GM12878 (cell line): ENCODE results near the gene JRKL. TPM values are rescaled to one million over a fixed set of nuclear protein-coding genes. Genes with fewer than 3 reads are reported as not detected.

Experiments
- CBX3 ChIP-seq: fragments of 200-600 bp; sonication (generic); IDR thresholded peaks from 2 replicates; pipeline ENCODE4 v1.6.1; 2016; ENCODE audit warnings: low read depth, borderline replicate concordance
- CHD4 ChIP-seq: fragments of 200-600 bp; sonication (generic); IDR thresholded peaks from 2 replicates; pipeline ENCODE4 v1.6.1; 2016; ENCODE audit warnings: mild to moderate bottlenecking
- CREM ChIP-seq: IDR thresholded peaks from 2 replicates; pipeline ENCODE4 v1.6.1; 2014; ENCODE audit warnings: antibody characterized with exemption, low read depth
- IKZF2 ChIP-seq, 2 experiments: fragments of 450-650 bp; IDR thresholded peaks; 2 replicates each; pipeline ENCODE4 v1.6.1; 2017; ENCODE audit warnings: mild to moderate bottlenecking in 2 of 2, moderate library complexity in 2 of 2
- JUND ChIP-seq: IDR thresholded peaks from 2 replicates; pipeline ENCODE4 v1.6.1; 2012; ENCODE audit warnings: low read depth, mild to moderate bottlenecking, low read length, improper control_type of control experiment, moderate library complexity
- MLLT1 ChIP-seq: fragments of 450-650 bp; IDR thresholded peaks from 2 replicates; pipeline ENCODE4 v1.6.1; 2016; ENCODE audit warnings: mild to moderate bottlenecking
- MXI1 ChIP-seq: fragments of 150-350 bp; IDR thresholded peaks from 2 replicates; pipeline ENCODE4 v1.6.1; 2011; ENCODE audit warnings: low read depth, mild to moderate bottlenecking, inconsistent platforms, low read length, improper control_type of control experiment
- NBN ChIP-seq: fragments of 450-650 bp; IDR thresholded peaks from 2 replicates; pipeline ENCODE4 v1.6.1; 2016
- NFXL1 ChIP-seq: fragments of 450-650 bp; IDR thresholded peaks from 2 replicates; pipeline ENCODE4 v1.6.1; 2017; ENCODE audit warnings: antibody characterized with exemption, mild to moderate bottlenecking, borderline replicate concordance
- PAX5 ChIP-seq: IDR thresholded peaks from 2 replicates; pipeline ENCODE4 v1.6.1; 2011; ENCODE audit warnings: low read depth, low read length, borderline replicate concordance
- PAX8 ChIP-seq: fragments of 450-650 bp; IDR thresholded peaks from 2 replicates; pipeline ENCODE4 v1.6.1; 2017; ENCODE audit warnings: mild to moderate bottlenecking, moderate library complexity
- POU2F2 ChIP-seq: IDR thresholded peaks from 3 replicates; pipeline ENCODE4 v1.6.1; 2011; ENCODE audit warnings: low read depth, mild to moderate bottlenecking, low read length, borderline replicate concordance
- RAD51 ChIP-seq: fragments of 450-650 bp; IDR thresholded peaks from 2 replicates; pipeline ENCODE4 v1.6.1; 2016; ENCODE audit warnings: moderate library complexity, mild to moderate bottlenecking, inconsistent platforms
- RFX5 ChIP-seq: IDR thresholded peaks from 2 replicates; pipeline ENCODE4 v1.6.1; 2011; ENCODE audit warnings: low read depth, low read length, improper control_type of control experiment
- SIX5 ChIP-seq: IDR thresholded peaks from 2 replicates; pipeline ENCODE4 v1.6.1; 2011; ENCODE audit warnings: mild to moderate bottlenecking, low read depth, low read length, moderate library complexity; ENCODE audit not compliant: severe bottlenecking
- SMC3 ChIP-seq: IDR thresholded peaks from 2 replicates; pipeline ENCODE4 v1.6.1; 2011; ENCODE audit warnings: low read length, improper control_type of control experiment, borderline replicate concordance
- SPI1 ChIP-seq: IDR thresholded peaks from 2 replicates; pipeline ENCODE4 v1.6.1; 2011; ENCODE audit warnings: low read depth, mild to moderate bottlenecking, low read length, moderate library complexity, borderline replicate concordance; ENCODE audit not compliant: insufficient read depth
- TCF7 ChIP-seq: IDR thresholded peaks from 2 replicates; pipeline ENCODE4 v1.6.1; 2014; ENCODE audit warnings: antibody characterized with exemption, borderline replicate concordance
- USF1 ChIP-seq: IDR thresholded peaks from 2 replicates; pipeline ENCODE4 v1.6.1; 2011; ENCODE audit warnings: borderline replicate concordance, low read depth, mild to moderate bottlenecking, moderate library complexity, mixed read lengths, low read length; ENCODE audit not compliant: insufficient read depth; ENCODE audit errors: extremely low read length
- YBX1 ChIP-seq: fragments of 450-650 bp; IDR thresholded peaks from 2 replicates; pipeline ENCODE4 v1.6.1; 2016; ENCODE audit warnings: antibody characterized with exemption
- ZNF24 ChIP-seq: fragments of 450-650 bp; IDR thresholded peaks from 2 replicates; pipeline ENCODE4 v1.6.1; 2017; ENCODE audit warnings: antibody characterized with exemption, mild to moderate bottlenecking
- ZNF274 ChIP-seq: IDR thresholded peaks from one replicate; pipeline ENCODE4 v1.8.0; 2011; ENCODE audit not compliant: insufficient read length, insufficient read depth
- polyA plus RNA-seq, 11 experiments: library from polyadenylated mRNA; depleted of rRNA in 4 of 11; unstranded in 6 of 11; stranded (reverse) in 5 of 11; fragments of >200 nt; fragmentation: Nextera tagmentation in 4 of 11; fragmentation: Illumina TruSeq in 1 of 11; extraction: Ambion mirVana in 4 of 11; extraction: Trizol in 1 of 11; gene quantifications; 1 replicate in 1 of 11; 2 replicates in 10 of 11; pipeline versions ENCODE4 v1.2.1 to v1.2.3, GENCODE V29; 2011 to 2016; ENCODE audit warnings: inconsistent platforms in 2 of 11, missing spikeins in 2 of 11, low read depth in 1 of 11
- total RNA-seq, 4 experiments: library from RNA; depleted of rRNA in 3 of 4; stranded (reverse); fragments of >200 nt in 3 of 4; fragmentation: Illumina TruSeq in 1 of 4; extraction: Trizol in 1 of 4; gene quantifications; 2 replicates each; pipeline versions ENCODE4 v1.2.1 to v1.2.3, GENCODE V29; 2013 to 2021
- TF ChIP-seq, protein P1 (sequence below): fragments of 450-650 bp; IDR thresholded peaks from 2 replicates; pipeline ENCODE4 v1.6.1; 2017; ENCODE audit warnings: low read depth, mild to moderate bottlenecking, moderate library complexity
- TF ChIP-seq, protein P2 (sequence below): IDR thresholded peaks from 2 replicates; pipeline ENCODE4 v1.6.1; 2012; ENCODE audit warnings: low read length, inconsistent platforms
- TF ChIP-seq, protein P3 (sequence below): fragments of 450-650 bp; IDR thresholded peaks from 2 replicates; pipeline ENCODE4 v1.6.1; 2017; ENCODE audit warnings: mild to moderate bottlenecking

JRKL gene
- total and polyA plus RNA-seq, 10 of the 15 experiments (the other 5 are each of a cell fraction or from before 2014, with no cell fraction given): 3.8 to 12.4 (median 8.5) TPM

DNA sequence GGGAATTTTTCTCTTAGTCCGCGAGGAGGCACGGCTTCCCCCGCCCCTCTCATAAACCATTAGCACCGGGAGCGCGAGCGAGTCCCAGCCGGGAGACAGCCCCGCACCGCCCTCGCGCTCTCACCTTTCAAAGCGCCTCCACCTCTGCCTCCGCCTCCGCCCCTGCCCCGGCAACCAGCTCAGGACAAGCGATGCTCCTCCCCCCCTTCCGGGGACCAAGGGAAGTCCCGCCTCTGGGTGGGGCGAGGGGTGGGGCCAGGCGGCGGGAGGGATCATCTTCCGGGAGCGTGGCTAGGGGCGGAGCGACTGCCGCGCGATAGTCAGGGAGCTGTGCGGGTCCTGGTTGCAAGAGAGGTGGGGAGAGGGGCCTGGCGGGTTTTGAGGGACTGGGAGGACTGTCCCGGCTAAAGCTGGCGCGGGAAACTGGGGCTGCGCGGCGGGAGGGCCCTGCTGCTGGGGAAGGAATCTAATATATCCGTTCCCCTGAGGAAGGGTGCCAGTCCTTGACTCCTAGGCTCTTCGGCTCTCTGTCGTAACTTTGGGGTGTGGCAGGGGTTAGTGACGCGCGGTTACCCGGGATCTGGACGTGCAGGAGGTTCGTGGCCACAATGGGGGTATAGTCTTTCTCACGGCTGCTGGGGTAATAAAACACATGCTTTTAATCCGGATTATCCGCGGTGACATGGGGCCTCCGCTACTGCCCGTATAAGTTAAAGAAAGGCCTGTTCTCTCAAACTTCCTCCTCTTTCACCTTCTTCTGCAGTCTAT lies at the start of gene JRKL, which contains the start of gene CCDC82 (continued):
- TF ChIP-seq USF1 (no peak), TCF7 (no peak), MXI1 (peak; percentile 78), CREM (no peak; the same call in 1 of the 2 replicates), SIX5 (no peak), RAD51 (no peak), ZNF24 (no peak), NFXL1 (no peak), SPI1 (no peak), MLLT1 (no peak), ZNF274 (no peak), PAX5 (no peak), CBX3 (no peak), POU2F2 (no peak; the same call in 2 of the 3 replicates), JUND (no peak), PAX8 (no peak), CHD4 (no peak), IKZF2 (IDR thresholded peaks at IDR 0.05) (peak in 1 of 2 experiments; percentile 26; a peak in 2 of 4 replicates), SMC3 (no peak; the same call in 1 of the 2 replicates), NBN (0 out of 2 replicates have a peak, but pooled peaks have one; percentile 53), RFX5 (peak; percentile 67; the same call in 1 of the 2 replicates), YBX1 (no peak)
- TF ChIP-seq, protein P1, sequence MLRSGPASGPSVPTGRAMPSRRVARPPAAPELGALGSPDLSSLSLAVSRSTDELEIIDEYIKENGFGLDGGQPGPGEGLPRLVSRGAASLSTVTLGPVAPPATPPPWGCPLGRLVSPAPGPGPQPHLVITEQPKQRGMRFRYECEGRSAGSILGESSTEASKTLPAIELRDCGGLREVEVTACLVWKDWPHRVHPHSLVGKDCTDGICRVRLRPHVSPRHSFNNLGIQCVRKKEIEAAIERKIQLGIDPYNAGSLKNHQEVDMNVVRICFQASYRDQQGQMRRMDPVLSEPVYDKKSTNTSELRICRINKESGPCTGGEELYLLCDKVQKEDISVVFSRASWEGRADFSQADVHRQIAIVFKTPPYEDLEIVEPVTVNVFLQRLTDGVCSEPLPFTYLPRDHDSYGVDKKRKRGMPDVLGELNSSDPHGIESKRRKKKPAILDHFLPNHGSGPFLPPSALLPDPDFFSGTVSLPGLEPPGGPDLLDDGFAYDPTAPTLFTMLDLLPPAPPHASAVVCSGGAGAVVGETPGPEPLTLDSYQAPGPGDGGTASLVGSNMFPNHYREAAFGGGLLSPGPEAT: no peak
- TF ChIP-seq, protein P2, sequence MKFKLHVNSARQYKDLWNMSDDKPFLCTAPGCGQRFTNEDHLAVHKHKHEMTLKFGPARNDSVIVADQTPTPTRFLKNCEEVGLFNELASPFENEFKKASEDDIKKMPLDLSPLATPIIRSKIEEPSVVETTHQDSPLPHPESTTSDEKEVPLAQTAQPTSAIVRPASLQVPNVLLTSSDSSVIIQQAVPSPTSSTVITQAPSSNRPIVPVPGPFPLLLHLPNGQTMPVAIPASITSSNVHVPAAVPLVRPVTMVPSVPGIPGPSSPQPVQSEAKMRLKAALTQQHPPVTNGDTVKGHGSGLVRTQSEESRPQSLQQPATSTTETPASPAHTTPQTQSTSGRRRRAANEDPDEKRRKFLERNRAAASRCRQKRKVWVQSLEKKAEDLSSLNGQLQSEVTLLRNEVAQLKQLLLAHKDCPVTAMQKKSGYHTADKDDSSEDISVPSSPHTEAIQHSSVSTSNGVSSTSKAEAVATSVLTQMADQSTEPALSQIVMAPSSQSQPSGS: no peak
- TF ChIP-seq, protein P3, sequence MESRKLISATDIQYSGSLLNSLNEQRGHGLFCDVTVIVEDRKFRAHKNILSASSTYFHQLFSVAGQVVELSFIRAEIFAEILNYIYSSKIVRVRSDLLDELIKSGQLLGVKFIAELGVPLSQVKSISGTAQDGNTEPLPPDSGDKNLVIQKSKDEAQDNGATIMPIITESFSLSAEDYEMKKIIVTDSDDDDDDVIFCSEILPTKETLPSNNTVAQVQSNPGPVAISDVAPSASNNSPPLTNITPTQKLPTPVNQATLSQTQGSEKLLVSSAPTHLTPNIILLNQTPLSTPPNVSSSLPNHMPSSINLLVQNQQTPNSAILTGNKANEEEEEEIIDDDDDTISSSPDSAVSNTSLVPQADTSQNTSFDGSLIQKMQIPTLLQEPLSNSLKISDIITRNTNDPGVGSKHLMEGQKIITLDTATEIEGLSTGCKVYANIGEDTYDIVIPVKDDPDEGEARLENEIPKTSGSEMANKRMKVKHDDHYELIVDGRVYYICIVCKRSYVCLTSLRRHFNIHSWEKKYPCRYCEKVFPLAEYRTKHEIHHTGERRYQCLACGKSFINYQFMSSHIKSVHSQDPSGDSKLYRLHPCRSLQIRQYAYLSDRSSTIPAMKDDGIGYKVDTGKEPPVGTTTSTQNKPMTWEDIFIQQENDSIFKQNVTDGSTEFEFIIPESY: no peak
